ENCODE data around the gene P2RX3. TPM values are rescaled to one million over a fixed set of nuclear protein-coding genes. Genes with fewer than 3 reads are reported as not detected.

The P2RX3 gene
- total and polyA plus RNA-seq, 2 of the 8 experiments (the other 6 are each of a cell fraction or from before 2014, with no cell fraction given), result 0.45 to 0.47 TPM

- TF ChIP-seq SP1 (IDR thresholded peaks at IDR 0.05; ENCODE audit: low read depth, low read length), result no peak
Observed at GRCh38 chr11:57396744-57397143, 58.6 kb downstream of the P2RX3 start (continued).

Data from H1 (cell line).